Body of pancreas (tissue), 4 donors: ENCODE measurements around the gene PPM1H. TPM values are rescaled to one million over a fixed set of nuclear protein-coding genes. Genes with fewer than 3 reads are reported as not detected.
A peak's percentile ranks its signal among the peaks of the same experiment; 100 is the strongest.
"Not testable (repeated sequence)": the region's sequence is repeated elsewhere in the genome, so short reads cannot be mapped to it uniquely, and the experiment has no call there.

Source experiments
- ATAC-seq: fragments of 150-250 bp; one replicate; pipeline ENCODE4 v1.9.1; 2016
- DNase-seq, 4 donors: peaks; one replicate each; pipeline ENCODE4 v3.0.0-alpha.2; 2019
- H3K27ac ChIP-seq, 4 donors: fragments of 200-600 bp; sonication (generic); 1 replicate in 3 of 4; 2 replicates in 1 of 4; pipeline versions ENCODE4 v1.5.1 to v1.6.1; 2016 to 2019; ENCODE audit warnings: mild to moderate bottlenecking in 1 of 4, mixed read lengths in 1 of 4, moderate library complexity in 1 of 4
- H3K27me3 ChIP-seq, 2 donors: fragments of 200-600 bp; sonication (generic); one replicate each; pipeline ENCODE4 v1.6.0; 2016; ENCODE audit warnings: mild to moderate bottlenecking in 1 of 2
- H3K36me3 ChIP-seq, 2 donors: fragments of 200-600 bp; sonication (generic); replicated peaks in 1 of 2; 2 replicates each; pipeline ENCODE4 v1.5.1; 2016; ENCODE audit warnings: low read depth in 2 of 2; ENCODE audit not compliant: insufficient read depth in 1 of 2
- H3K4me1 ChIP-seq: fragments of 200-600 bp; sonication (generic); one replicate; pipeline ENCODE4 v1.6.0; 2016
- H3K4me3 ChIP-seq, 2 donors: fragments of 200-600 bp; sonication (generic); 1 replicate in 1 of 2; 2 replicates in 1 of 2; pipeline ENCODE4 v1.5.1; 2016 to 2019
- H3K9me3 ChIP-seq, 3 donors: fragments of 200-600 bp; sonication (generic); 1 replicate in 2 of 3; 2 replicates in 1 of 3; pipeline ENCODE4 v1.5.1; 2016
- POLR2A ChIP-seq, 3 donors: fragments of 450-650 bp; IDR thresholded peaks; one replicate each; pipeline ENCODE4 v1.6.1; 2016; ENCODE audit warnings: antibody characterized with exemption in 3 of 3, mild to moderate bottlenecking in 2 of 3
- WGBS, 2 donors: methylation state at CpG; one replicate each; pipeline ENCODE4 v1.1.5; 2017; 5-methylcytosine and 5-hydroxymethylcytosine counted together
- intact Hi-C: fragments of 100-400 bp; cut with DNase I; formaldehyde crosslinking; loops from one replicate; pipeline ENCODE4 v1.15.1; 2023
- total RNA-seq, 2 donors: library from RNA; depleted of rRNA; stranded (reverse); fragments of >200 nt; gene quantifications; one replicate each; pipeline ENCODE4 v1.1.0, GENCODE V29; 2016
- TF ChIP-seq, protein P1 (sequence below), 7 experiments: fragments of 450-650 bp in 4 of 7; fragments of 200-600 bp in 3 of 7; sonication (generic) in 3 of 7; IDR thresholded peaks; one replicate each; pipeline ENCODE4 v1.5.1; 2016 to 2019; ENCODE audit warnings: antibody characterized with exemption in 7 of 7

PPM1H gene
- total RNA-seq, 2 donors from 2014 or later, result 4.9 to 6.3 TPM

GRCh38 chr12:62817556-62818271, 117.2 kb downstream of the PPM1H start:
- Histone ChIP-seq H3K9me3 (no peaks in the 10 kb centered on the region), H3K36me3 (no peaks in the 10 kb centered on the region), H3K4me1 (peaks cover 5% of the 10 kb centered on the region), H3K27ac (no peak overlapping the region), H3K27me3 (no peaks in the 10 kb centered on the region), H3K4me3 (no peak overlapping the region)
- no peak for DNase-seq
- ATAC-seq, result no peak
- intact Hi-C loops, result no loop called here
- TF ChIP-seq, protein P1, sequence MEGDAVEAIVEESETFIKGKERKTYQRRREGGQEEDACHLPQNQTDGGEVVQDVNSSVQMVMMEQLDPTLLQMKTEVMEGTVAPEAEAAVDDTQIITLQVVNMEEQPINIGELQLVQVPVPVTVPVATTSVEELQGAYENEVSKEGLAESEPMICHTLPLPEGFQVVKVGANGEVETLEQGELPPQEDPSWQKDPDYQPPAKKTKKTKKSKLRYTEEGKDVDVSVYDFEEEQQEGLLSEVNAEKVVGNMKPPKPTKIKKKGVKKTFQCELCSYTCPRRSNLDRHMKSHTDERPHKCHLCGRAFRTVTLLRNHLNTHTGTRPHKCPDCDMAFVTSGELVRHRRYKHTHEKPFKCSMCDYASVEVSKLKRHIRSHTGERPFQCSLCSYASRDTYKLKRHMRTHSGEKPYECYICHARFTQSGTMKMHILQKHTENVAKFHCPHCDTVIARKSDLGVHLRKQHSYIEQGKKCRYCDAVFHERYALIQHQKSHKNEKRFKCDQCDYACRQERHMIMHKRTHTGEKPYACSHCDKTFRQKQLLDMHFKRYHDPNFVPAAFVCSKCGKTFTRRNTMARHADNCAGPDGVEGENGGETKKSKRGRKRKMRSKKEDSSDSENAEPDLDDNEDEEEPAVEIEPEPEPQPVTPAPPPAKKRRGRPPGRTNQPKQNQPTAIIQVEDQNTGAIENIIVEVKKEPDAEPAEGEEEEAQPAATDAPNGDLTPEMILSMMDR (IDR thresholded peaks at IDR 0.05), result no peak
- no peak for TF ChIP-seq POLR2A (IDR thresholded peaks at IDR 0.05)
- 64 to 76% methylated on average over 9 of the region's 9 CpGs for WGBS, 2 donors

- intact Hi-C loops, result no loop called here
- 90 to 97% methylated on average over 3 of the region's 3 CpGs for WGBS, 2 donors
Measured at GRCh38 chr12:62814243-62814642, 120.7 kb downstream of the PPM1H start.

DNA sequence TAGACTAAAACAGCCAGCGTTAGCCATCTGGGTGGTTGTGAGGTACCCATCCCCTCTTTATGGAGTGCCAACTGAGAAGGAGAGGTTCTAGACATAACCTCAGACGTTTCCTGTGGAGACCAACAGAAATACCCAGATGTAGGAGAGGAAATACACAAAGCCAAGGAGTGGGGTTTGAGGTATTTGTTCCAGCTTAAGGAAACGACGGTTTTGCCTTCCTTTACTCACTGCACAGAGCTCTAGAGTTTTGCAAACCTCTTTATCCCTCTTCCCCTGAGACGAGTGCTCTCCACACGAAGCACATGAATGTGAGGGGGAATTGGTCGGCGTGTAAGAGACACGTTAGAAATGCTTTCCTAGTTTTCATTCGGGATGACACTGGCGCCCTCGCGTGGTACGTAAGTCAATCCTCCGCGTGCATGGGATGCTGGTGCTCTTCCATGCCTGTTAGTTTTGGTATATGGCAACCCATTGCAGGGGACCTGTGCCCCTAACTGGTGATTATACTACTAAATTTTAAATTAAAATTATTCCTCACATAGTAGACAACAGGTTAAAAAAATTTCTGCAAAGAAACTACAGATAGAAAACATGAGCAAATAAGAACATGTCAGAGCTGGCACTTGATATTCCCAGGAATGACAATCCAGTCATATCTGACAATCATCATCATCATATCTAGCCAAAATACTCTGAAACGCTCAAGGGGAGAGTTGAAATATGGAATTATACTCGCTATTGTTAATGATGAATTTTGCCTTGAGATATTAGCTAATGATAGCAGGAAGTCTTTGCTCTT, 121.7 kb downstream of the PPM1H start:
- intact Hi-C loops, result no loop called here
- no peak for TF ChIP-seq POLR2A (IDR thresholded peaks at IDR 0.05)
- TF ChIP-seq, protein P1 (IDR thresholded peaks at IDR 0.05), result peak; percentile 24 to 52 (median 48)
- no peaks in the 10 kb centered on the region for H3K36me3 ChIP-seq
- H3K27me3 ChIP-seq, result no peaks in the 10 kb centered on the region
- WGBS, 2 donors, result 16 to 19% methylated on average over 18 of the region's 18 CpGs
- H3K4me3 ChIP-seq, result no peak overlapping the region
- H3K27ac ChIP-seq, result no peak overlapping the region
- ATAC-seq (peak; percentile 45), DNase-seq (peak; percentile 58 to 69 (median 65))
- peaks cover 5% of the 10 kb centered on the region for H3K4me1 ChIP-seq
- no peaks in the 10 kb centered on the region for H3K9me3 ChIP-seq

More at GRCh38 chr12:62814243-62814642, 120.7 kb downstream of the PPM1H start:
- H3K27ac ChIP-seq, result no peak overlapping the region
- no peaks in the 10 kb centered on the region for H3K36me3 ChIP-seq
- no peaks in the 10 kb centered on the region for H3K9me3 ChIP-seq
- H3K27me3 ChIP-seq, result no peaks in the 10 kb centered on the region
- DNase-seq (no peak), ATAC-seq (no peak)
- peaks cover 5% of the 10 kb centered on the region for H3K4me1 ChIP-seq
- no peak overlapping the region for H3K4me3 ChIP-seq
- no peak for TF ChIP-seq POLR2A (IDR thresholded peaks at IDR 0.05)
- TF ChIP-seq, protein P1 (IDR thresholded peaks at IDR 0.05), result no peak

GRCh38 chr12:62811481-62811880, 123.5 kb downstream of the PPM1H start:
- ATAC-seq, H3K9me3 ChIP-seq, intact Hi-C loops, H3K36me3 ChIP-seq, H3K4me1 ChIP-seq, H3K27me3 ChIP-seq, H3K27ac ChIP-seq, H3K4me3 ChIP-seq, DNase-seq: not testable (repeated sequence)
- 71 to 81% methylated on average over 4 of the region's 4 CpGs for WGBS, 2 donors

DNA sequence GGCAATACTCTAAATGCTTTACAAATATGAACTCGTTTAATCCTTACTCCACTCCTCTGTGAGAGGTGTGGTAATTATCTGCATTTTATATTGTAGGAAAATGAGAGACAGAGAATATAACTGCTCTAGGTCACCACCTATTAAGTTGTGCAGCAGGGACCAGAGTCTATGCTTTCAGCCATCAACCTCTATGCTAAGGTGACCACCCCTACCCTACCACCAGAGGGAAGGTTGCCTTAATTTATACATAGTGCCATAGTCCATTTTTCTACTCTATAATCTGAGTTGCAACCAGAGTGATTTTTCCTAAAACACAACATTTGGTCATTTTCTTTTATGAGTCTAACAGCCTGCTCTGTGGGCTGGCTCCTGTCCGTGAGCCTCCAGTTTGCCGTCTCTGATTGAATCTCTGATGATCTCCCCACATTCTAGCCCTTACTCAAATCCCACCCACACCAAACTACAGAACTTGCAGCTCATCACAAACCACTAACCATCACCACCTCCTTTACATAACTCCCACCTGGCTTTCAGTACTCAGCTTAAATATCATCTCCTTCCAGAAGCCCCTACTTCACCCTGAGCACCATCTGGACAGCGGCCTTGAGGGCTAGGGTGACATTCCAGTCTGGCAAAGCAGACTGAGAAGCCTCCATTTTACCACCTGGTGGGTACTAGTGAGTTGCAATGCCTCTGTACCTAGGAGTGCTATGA, 126.6 kb downstream of the PPM1H start:
- no peak overlapping the region for H3K27ac ChIP-seq
- no peaks in the 10 kb centered on the region for H3K9me3 ChIP-seq
- H3K4me3 ChIP-seq, result no peak overlapping the region
- intact Hi-C loops, result no loop called here
- ATAC-seq, result no peak
- TF ChIP-seq POLR2A (IDR thresholded peaks at IDR 0.05), result no peak
- TF ChIP-seq, protein P1 (IDR thresholded peaks at IDR 0.05), result no peak
- 83 to 91% methylated on average over 4 of the region's 4 CpGs for WGBS, 2 donors
- H3K36me3 ChIP-seq, result no peaks in the 10 kb centered on the region
- no peaks in the 10 kb centered on the region for H3K27me3 ChIP-seq
- H3K4me1 ChIP-seq, result peaks cover 5% of the 10 kb centered on the region
- no peak for DNase-seq
